HG03025 (cell line): ENCODE measurements around the gene AFDN.

Experiments
- ATAC-seq: cut with Tn5 transposase; IDR thresholded peaks from one replicate; pipeline ENCODE4 v1.9.1; 2021; ENCODE audit warnings: mild to moderate bottlenecking, moderate library complexity; ENCODE audit not compliant: unreplicated experiment, low FRiP score

AFDN gene

GRCh38 chr6:167840526-167841179, 13.9 kb downstream of the AFDN start:
- no peak for ATAC-seq

- ATAC-seq: no peak
Observed at GRCh38 chr6:167841981-167842380, 15.3 kb downstream of the AFDN start.

- ATAC-seq: no peak
Observed at GRCh38 chr6:167842457-167842856, 15.7 kb downstream of the AFDN start.

GRCh38 chr6:167843023-167843422, 16.3 kb downstream of the AFDN start:
- ATAC-seq: no peak

GRCh38 chr6:167845856-167846255, 19.1 kb downstream of the AFDN start:
- ATAC-seq: no peak

- ATAC-seq: no peak
Observed at GRCh38 chr6:167846997-167847606, 20.4 kb downstream of the AFDN start.

GRCh38 chr6:167847936-167848335, 21.2 kb downstream of the AFDN start:
- no peak for ATAC-seq

GRCh38 chr6:167848783-167849182, 22.1 kb downstream of the AFDN start:
- no peak for ATAC-seq

- no peak for ATAC-seq
Observed at GRCh38 chr6:167849846-167850459, 23.2 kb downstream of the AFDN start.

- no peak for ATAC-seq
Observed at GRCh38 chr6:167850782-167851181, 24.1 kb downstream of the AFDN start.

- ATAC-seq: no peak
Observed at GRCh38 chr6:167851370-167851952, 24.8 kb downstream of the AFDN start.

GRCh38 chr6:167855825-167856425, 29.2 kb downstream of the AFDN start:
- no peak for ATAC-seq

GRCh38 chr6:167856474-167856873, 29.8 kb downstream of the AFDN start:
- ATAC-seq: no peak

- ATAC-seq: no peak
Observed at GRCh38 chr6:167856999-167857660, 30.4 kb downstream of the AFDN start.

GRCh38 chr6:167858086-167858591, 31.4 kb downstream of the AFDN start:
- no peak for ATAC-seq

- no peak for ATAC-seq
Observed at GRCh38 chr6:167858842-167859664, 32.3 kb downstream of the AFDN start.

GRCh38 chr6:167860550-167861226, 34.0 kb downstream of the AFDN start:
- ATAC-seq: no peak

- no peak for ATAC-seq
Observed at GRCh38 chr6:167861424-167861823, 34.7 kb downstream of the AFDN start.

- no peak for ATAC-seq
Observed at GRCh38 chr6:167863897-167864296, 37.2 kb downstream of the AFDN start.
